HepG2 (cell line): Measurements from ENCODE around the gene SLC38A2. TPM values are rescaled to one million over a fixed set of nuclear protein-coding genes. Genes with fewer than 3 reads are reported as not detected.

ENCODE experiments used
- CENPBD1 ChIP-seq: sonication (generic); formaldehyde crosslinking; IDR thresholded peaks from 2 replicates; pipeline ENCODE4 v1.8.0; 2022; ENCODE audit warnings: missing genetic modification reagents, low read depth, mild to moderate bottlenecking, borderline replicate concordance
- CHCHD3 ChIP-seq: sonication (generic); formaldehyde crosslinking; IDR thresholded peaks from 2 replicates; pipeline ENCODE4 v1.8.0; 2022; ENCODE audit warnings: mild to moderate bottlenecking, missing genetic modification reagents, moderate library complexity
- DNMT1 ChIP-seq: sonication (generic); formaldehyde crosslinking; IDR thresholded peaks from 2 replicates; pipeline ENCODE4 v1.5.1; 2020; ENCODE audit warnings: mild to moderate bottlenecking, missing genetic modification reagents
- IRF9 ChIP-seq: sonication (generic); formaldehyde crosslinking; IDR thresholded peaks from 2 replicates; pipeline ENCODE4 v1.8.0; 2022; ENCODE audit warnings: missing genetic modification reagents, mild to moderate bottlenecking, borderline replicate concordance
- KDM5A ChIP-seq: fragments of 200-600 bp; sonication (generic); IDR thresholded peaks from 2 replicates; pipeline ENCODE4 v1.7.0; 2018; ENCODE audit warnings: antibody characterized with exemption, mild to moderate bottlenecking, low read length, borderline replicate concordance
- MEIS1 ChIP-seq: sonication (generic); formaldehyde crosslinking; IDR thresholded peaks from 2 replicates; pipeline ENCODE4 v1.9.0; 2021; ENCODE audit warnings: mild to moderate bottlenecking, missing genetic modification reagents, moderate library complexity, borderline replicate concordance
- MLXIP ChIP-seq: sonication (generic); formaldehyde crosslinking; IDR thresholded peaks from 2 replicates; pipeline ENCODE4 v1.9.0; 2021; ENCODE audit warnings: missing genetic modification reagents, borderline replicate concordance
- NCOA1 ChIP-seq: sonication (generic); formaldehyde crosslinking; IDR thresholded peaks from 2 replicates; pipeline ENCODE4 v1.9.0; 2021; ENCODE audit warnings: missing genetic modification reagents
- ONECUT2 ChIP-seq: sonication (generic); formaldehyde crosslinking; IDR thresholded peaks from 2 replicates; pipeline ENCODE4 v1.4.0; 2020; ENCODE audit warnings: missing genetic modification reagents
- STAT5B ChIP-seq: sonication (generic); formaldehyde crosslinking; IDR thresholded peaks from 2 replicates; pipeline ENCODE4 v1.4.0; 2020; ENCODE audit warnings: missing genetic modification reagents
- TCF7L2 ChIP-seq: IDR thresholded peaks from 2 replicates; pipeline ENCODE4 v1.6.1; 2011; ENCODE audit warnings: mild to moderate bottlenecking, low read depth, low read length, moderate library complexity
- ZBTB33 ChIP-seq: sonication (generic); formaldehyde crosslinking; IDR thresholded peaks from 2 replicates; pipeline ENCODE4 v1.4.0; 2020; ENCODE audit warnings: missing genetic modification reagents
- ZNF33B ChIP-seq: sonication (generic); formaldehyde crosslinking; IDR thresholded peaks from 2 replicates; pipeline ENCODE4 v1.5.1; 2020; ENCODE audit warnings: mild to moderate bottlenecking, missing genetic modification reagents
- ZNF34 ChIP-seq: sonication (generic); formaldehyde crosslinking; IDR thresholded peaks from 2 replicates; pipeline ENCODE4 v1.4.0; 2020; ENCODE audit warnings: mild to moderate bottlenecking, missing genetic modification reagents, borderline replicate concordance
- ZNF367 ChIP-seq: sonication (generic); formaldehyde crosslinking; IDR thresholded peaks from 2 replicates; pipeline ENCODE4 v1.4.0; 2020; ENCODE audit warnings: missing genetic modification reagents, borderline replicate concordance
- ZNF431 ChIP-seq: sonication (generic); formaldehyde crosslinking; IDR thresholded peaks from 2 replicates; pipeline ENCODE4 v1.9.0; 2022; ENCODE audit warnings: missing genetic modification reagents, low read depth, mild to moderate bottlenecking, borderline replicate concordance
- ZNF75D ChIP-seq: sonication (generic); formaldehyde crosslinking; IDR thresholded peaks from 2 replicates; pipeline ENCODE4 v1.8.1; 2023; ENCODE audit warnings: missing genetic modification reagents, mild to moderate bottlenecking, borderline replicate concordance
- ZNF773 ChIP-seq: sonication (generic); formaldehyde crosslinking; IDR thresholded peaks from 2 replicates; pipeline ENCODE4 v1.4.0; 2020; ENCODE audit warnings: missing genetic modification reagents, borderline replicate concordance
- ZNF775 ChIP-seq: sonication (generic); formaldehyde crosslinking; IDR thresholded peaks from 2 replicates; pipeline ENCODE4 v1.4.0; 2020; ENCODE audit warnings: missing genetic modification reagents, mild to moderate bottlenecking, moderate library complexity, borderline replicate concordance
- polyA plus RNA-seq, 8 experiments: library from polyadenylated mRNA; depleted of rRNA in 3 of 8; stranded (reverse) in 7 of 8; unstranded in 1 of 8; fragments of >200 nt; fragmentation: Illumina TruSeq in 4 of 8; extraction: Trizol in 4 of 8; gene quantifications; 2 replicates each; pipeline versions ENCODE4 v1.2.1 to v1.2.3, GENCODE V29; 2011 to 2016; ENCODE audit warnings: low read depth in 4 of 8, missing spikeins in 1 of 8, mixed read lengths in 1 of 8; ENCODE audit not compliant: insufficient read depth in 1 of 8
- total RNA-seq, 5 experiments: library from RNA; depleted of rRNA; stranded (reverse); fragments of >200 nt; fragmentation: Illumina TruSeq; extraction: Trizol; gene quantifications; 2 replicates each; pipeline ENCODE4 v1.2.3, GENCODE V29; 2016; ENCODE audit warnings: low read depth in 1 of 5

The SLC38A2 gene
- total and polyA plus RNA-seq, 2 of the 13 experiments (the other 11 are each of a cell fraction or from before 2014, with no cell fraction given): 368 to 880 TPM

GRCh38 chr12:46357438-46358324 is 14.9 kb downstream of the SLC38A2 start (continued):
- TF ChIP-seq IRF9 (CRISPR knock-in tag) (no peak), MLXIP (CRISPR knock-in tag) (no peak; the same call in 1 of the 2 replicates), ONECUT2 (CRISPR knock-in tag) (no peak), DNMT1 (CRISPR knock-in tag) (no peak), MEIS1 (CRISPR knock-in tag) (no peak), ZNF431 (peak; percentile 44; the same call in 1 of the 2 replicates), ZNF367 (no peak), NCOA1 (CRISPR knock-in tag) (no peak), CHCHD3 (CRISPR knock-in tag) (peak; percentile 24; the same call in 1 of the 2 replicates), TCF7L2 (no peak), ZNF773 (CRISPR knock-in tag) (no peak), CENPBD1 (CRISPR knock-in tag) (peak; percentile 60; the same call in 1 of the 2 replicates), ZNF75D (CRISPR knock-in tag) (no peak), ZNF775 (CRISPR knock-in tag) (peak; percentile 50; the same call in 1 of the 2 replicates), ZNF34 (0 out of 2 replicates have a peak, but pooled peaks have one; percentile 46), KDM5A (no peak), ZNF33B (CRISPR knock-in tag) (no peak), STAT5B (CRISPR knock-in tag) (peak; percentile 82; the same call in 1 of the 2 replicates), ZBTB33 (CRISPR knock-in tag) (no peak)
